GM21447 (cell line): ENCODE data around the gene ZNF467.

ENCODE experiments used
- ATAC-seq: cut with Tn5 transposase; IDR thresholded peaks from one replicate; pipeline ENCODE4 v1.9.1; 2021; ENCODE audit not compliant: unreplicated experiment

ZNF467 gene

GRCh38 chr7:149716007-149716931 lies 57.1 kb downstream of the ZNF467 start:
- ATAC-seq = no peak

DNA sequence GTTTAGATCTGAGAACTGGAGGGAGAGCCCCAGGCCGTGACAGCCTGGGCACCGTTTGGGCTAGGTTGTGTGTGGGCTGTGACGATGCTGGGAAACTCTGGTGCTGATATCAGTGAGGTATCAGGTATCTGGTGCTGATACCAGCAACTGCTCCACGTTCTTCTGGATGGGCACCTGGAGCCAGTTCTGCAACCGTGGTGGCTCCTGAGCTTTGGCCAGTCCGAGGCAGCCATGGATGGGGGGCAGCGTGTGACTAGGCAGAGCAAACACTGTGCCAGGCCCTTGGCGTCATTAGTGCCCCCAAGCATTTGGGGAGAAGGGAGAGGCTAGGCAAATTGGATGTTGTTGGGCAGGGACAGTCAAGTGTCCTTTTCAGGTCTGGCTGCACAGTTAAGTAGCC lies 57.9 kb downstream of the ZNF467 start:
- no peak for ATAC-seq

DNA sequence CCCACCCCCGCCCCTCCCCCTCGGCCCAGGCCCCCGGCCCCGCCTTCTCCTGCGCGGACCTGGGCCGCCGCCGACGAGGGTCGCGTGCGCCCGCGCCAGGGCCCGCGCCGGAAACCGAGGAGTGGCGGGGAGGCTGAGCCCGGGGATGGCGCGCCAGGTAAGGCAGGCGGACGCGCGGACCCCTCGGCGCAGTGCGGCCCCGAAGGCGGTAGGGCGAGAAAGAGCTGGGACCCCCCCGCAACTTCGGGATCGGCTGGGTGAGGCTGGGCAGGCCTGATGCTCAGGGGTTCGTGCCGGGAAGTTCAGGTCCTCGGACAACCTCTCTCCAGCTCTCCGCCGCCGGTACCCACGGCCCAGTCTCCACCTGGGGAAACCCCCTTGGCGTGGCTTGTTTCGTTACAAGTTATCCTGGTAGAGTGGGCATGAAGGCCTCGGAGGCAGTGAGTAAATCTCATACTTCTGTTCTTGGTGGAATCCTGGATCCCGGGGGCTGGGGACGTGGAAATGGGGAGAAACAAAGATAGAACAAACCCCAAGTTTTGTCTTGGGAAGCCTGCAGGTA lies 58.4 kb downstream of the ZNF467 start:
- ATAC-seq = peak; percentile 29
